Adrenal gland (tissue), 5 donors: ENCODE measurements around the gene JPH3.

Source experiments
- CTCF ChIP-seq, 6 experiments: fragments of 450-650 bp in 4 of 6; fragments of 200-600 bp in 2 of 6; sonication (generic) in 1 of 6; IDR thresholded peaks; 1 replicate in 5 of 6; 2 replicates in 1 of 6; pipeline versions ENCODE4 v1.5.1 to v1.8.0; 2016 to 2021; ENCODE audit warnings: antibody characterized with exemption in 6 of 6, mild to moderate bottlenecking in 2 of 6, moderate library complexity in 1 of 6
- POLR2A ChIP-seq, 2 donors: fragments of 450-650 bp; IDR thresholded peaks; one replicate each; pipeline ENCODE4 v1.6.1; 2017; ENCODE audit warnings: antibody characterized with exemption in 2 of 2, mild to moderate bottlenecking in 2 of 2, moderate library complexity in 1 of 2
- donor health status: DM: no; HTN: no; CAD: no.

DNA sequence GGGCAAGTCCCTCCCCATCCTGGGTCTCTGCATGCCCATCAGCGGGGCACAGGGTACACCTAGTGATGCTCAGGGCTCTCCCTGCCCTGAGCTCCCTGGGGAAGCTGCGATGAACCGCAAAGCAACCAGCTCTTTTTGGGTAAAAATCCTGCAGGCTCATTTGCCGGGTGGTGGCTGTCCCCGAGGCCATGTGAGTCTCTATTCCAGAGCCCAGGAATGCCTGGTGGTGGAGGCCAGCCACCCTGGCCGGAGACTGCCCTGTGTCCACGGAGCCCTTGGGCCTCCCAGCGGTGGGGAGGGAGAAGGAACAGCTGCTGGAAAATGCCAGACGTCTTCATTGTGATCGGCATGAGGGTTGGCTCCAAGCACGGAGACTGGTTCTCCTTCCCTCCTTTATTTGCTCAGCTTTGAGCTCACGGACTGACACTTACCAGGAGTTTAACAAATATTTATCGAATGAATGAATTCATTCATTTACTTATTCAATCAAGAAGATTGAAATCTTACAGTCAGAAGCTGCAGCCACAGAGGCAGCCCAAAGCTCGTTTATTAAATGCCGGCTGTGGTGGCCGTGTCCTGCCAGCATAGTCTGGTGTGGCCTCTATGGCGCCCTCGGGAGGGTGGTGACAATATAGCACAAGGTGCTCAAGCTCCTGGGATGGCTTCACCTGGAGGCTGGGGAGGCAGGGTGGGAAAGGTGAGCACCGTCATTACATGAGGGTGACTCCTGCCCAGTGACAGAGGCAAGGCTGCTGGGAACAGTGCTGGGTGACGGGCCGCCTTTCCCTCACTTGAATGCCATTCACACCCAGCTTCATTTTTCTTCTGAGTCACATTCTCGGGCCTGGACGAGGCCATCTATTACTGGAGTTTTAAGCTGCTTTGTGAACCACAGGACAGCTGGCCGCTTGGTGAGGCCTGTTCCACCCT, 31.1 kb upstream of the JPH3 start:
- no peak for TF ChIP-seq POLR2A (IDR thresholded peaks at IDR 0.05)
- peak in 4 of 6 experiments; percentile 37 to 56 (median 48) for TF ChIP-seq CTCF (IDR thresholded peaks at IDR 0.05)
